A673 (cell line): ENCODE data around the gene FXYD3. TPM values are rescaled to one million over a fixed set of nuclear protein-coding genes. Genes with fewer than 3 reads are reported as not detected.

ENCODE experiments used
- BruUV-seq: library from RNA; stranded (reverse); fragments of 400-500 nt; replicated peaks from 2 replicates; lab custom pipeline; 2021; lab: Mats Ljungman, UMichigan
- CTCF ChIA-PET: fragments of 300-600 bp; sonication (Branson Sonifier 250); formaldehyde crosslinking; loops from one replicate; lab custom pipeline; 2022; ENCODE audit warnings: antibody characterized with exemption; lab: Charles Lee
- POLR2A ChIA-PET: fragments of 300-600 bp; sonication (Branson Sonifier 250); formaldehyde crosslinking; loops from one replicate; lab custom pipeline; 2022; ENCODE audit warnings: antibody characterized with exemption; ENCODE audit not compliant: low non-redundant PET; lab: Charles Lee
- DNase-seq: peaks from one replicate; pipeline ENCODE4 v3.0.0-alpha.2; 2015; ENCODE audit warnings: low spot score
- H3K27ac ChIP-seq: fragments of 200-600 bp; sonication (generic); 2 replicates; pipeline ENCODE4 v1.5.1; 2016; ENCODE audit warnings: mixed run types, low read depth, mild to moderate bottlenecking, mixed read lengths, antibody characterized with exemption, low read length; ENCODE audit not compliant: poor library complexity, severe bottlenecking
- H3K27me3 ChIP-seq: fragments of 200-600 bp; sonication (generic); replicated peaks from 2 replicates; pipeline ENCODE4 v1.6.1; 2017; ENCODE audit warnings: mixed run types, low read depth, mild to moderate bottlenecking, mixed read lengths, antibody characterized with exemption, low read length; ENCODE audit not compliant: insufficient read depth, poor library complexity
- H3K36me3 ChIP-seq: fragments of 200-600 bp; sonication (generic); 2 replicates; pipeline ENCODE4 v1.6.1; 2016; ENCODE audit warnings: mixed run types, mild to moderate bottlenecking, mixed read lengths, antibody characterized with exemption, low read length; ENCODE audit not compliant: insufficient read depth, poor library complexity, severe bottlenecking
- H3K4me1 ChIP-seq: fragments of 200-600 bp; sonication (generic); 2 replicates; pipeline ENCODE4 v1.6.1; 2017; ENCODE audit warnings: mixed run types, mild to moderate bottlenecking, mixed read lengths, antibody characterized with exemption, low read length; ENCODE audit not compliant: insufficient read depth, poor library complexity, severe bottlenecking
- H3K4me3 ChIP-seq: fragments of 200-600 bp; sonication (generic); 2 replicates; pipeline ENCODE4 v1.5.1; 2016; ENCODE audit warnings: low read depth, mixed run types, mild to moderate bottlenecking, mixed read lengths, low read length; ENCODE audit not compliant: poor library complexity, severe bottlenecking
- H3K9me3 ChIP-seq: fragments of 200-600 bp; sonication (generic); 2 replicates; pipeline ENCODE4 v1.6.1; 2016; ENCODE audit warnings: mixed run types, low read depth, mild to moderate bottlenecking, mixed read lengths, antibody characterized with exemption, low read length; ENCODE audit not compliant: poor library complexity, severe bottlenecking
- EZH2 ChIP-seq: fragments of 200-600 bp; sonication (generic); IDR thresholded peaks from 2 replicates; pipeline ENCODE4 v1.6.1; 2017; ENCODE audit warnings: borderline replicate concordance, low read depth, mild to moderate bottlenecking, mixed read lengths, antibody characterized with exemption, low read length; ENCODE audit not compliant: poor library complexity, severe bottlenecking
- intact Hi-C: fragments of 100-400 bp; cut with micrococcal nuclease; formaldehyde crosslinking; loops from one replicate; pipeline ENCODE4 v1.10.0; 2022; ENCODE audit not compliant: unreplicated experiment
- total RNA-seq: library from RNA; stranded (reverse); gene quantifications from 2 replicates; pipeline ENCODE4 v1.2.3, GENCODE V29; 2021
- TF ChIP-seq, protein P1 (sequence below): fragments of 300-800, 200-600 bp; sonication (generic); conservative IDR thresholded peaks from 2 replicates; pipeline ENCODE4 v1.5.1; 2017; ENCODE audit warnings: low read depth, mild to moderate bottlenecking, antibody characterized with exemption, low read length, moderate library complexity, mixed read lengths

FXYD3 gene
- total RNA-seq, 1 experiment from 2014 or later: not detected

DNA sequence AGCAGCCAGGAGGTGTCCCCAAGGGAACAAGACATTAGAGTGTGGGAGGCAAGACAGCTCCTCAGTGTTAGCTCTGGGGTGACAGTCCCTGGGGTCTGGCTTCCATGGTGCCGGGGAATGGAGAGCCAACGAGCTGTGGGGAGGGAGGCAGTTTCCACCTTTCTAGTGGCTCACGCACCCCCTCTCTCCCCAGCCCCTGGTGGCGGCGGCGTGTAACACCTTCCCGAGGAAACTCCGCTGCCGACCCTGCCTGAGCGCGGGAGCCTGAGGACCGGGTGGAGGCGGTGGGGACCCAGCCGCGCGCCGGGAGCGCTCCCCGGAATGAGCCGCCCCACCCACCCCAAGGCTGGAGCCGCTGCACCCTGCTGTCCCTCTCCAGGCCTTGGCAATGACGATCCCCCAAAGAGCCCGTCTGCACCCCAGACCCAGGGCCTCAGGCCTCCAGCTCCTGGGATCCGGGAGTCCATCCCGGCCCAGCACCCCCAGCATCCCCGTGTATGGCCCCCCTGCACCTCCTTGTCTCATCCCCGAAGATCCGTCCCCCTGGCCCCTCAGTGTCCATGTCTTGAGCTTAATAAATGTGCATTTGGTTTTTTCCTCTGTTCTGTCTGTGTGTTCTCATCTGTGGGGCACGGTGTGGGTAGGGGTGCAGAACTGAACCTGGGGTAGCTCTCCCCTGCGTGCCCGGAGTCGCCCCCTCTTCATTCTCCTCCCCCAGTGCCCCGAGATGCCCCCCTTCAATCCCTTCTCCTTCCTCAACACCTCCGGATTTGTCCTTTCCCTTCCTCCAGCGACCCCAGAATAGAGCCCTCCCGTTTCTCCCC lies 38.3 kb downstream of the FXYD3 start:
- POLR2A ChIA-PET: no interaction called here
- no peak for TF ChIP-seq EZH2
- TF ChIP-seq, protein P1, sequence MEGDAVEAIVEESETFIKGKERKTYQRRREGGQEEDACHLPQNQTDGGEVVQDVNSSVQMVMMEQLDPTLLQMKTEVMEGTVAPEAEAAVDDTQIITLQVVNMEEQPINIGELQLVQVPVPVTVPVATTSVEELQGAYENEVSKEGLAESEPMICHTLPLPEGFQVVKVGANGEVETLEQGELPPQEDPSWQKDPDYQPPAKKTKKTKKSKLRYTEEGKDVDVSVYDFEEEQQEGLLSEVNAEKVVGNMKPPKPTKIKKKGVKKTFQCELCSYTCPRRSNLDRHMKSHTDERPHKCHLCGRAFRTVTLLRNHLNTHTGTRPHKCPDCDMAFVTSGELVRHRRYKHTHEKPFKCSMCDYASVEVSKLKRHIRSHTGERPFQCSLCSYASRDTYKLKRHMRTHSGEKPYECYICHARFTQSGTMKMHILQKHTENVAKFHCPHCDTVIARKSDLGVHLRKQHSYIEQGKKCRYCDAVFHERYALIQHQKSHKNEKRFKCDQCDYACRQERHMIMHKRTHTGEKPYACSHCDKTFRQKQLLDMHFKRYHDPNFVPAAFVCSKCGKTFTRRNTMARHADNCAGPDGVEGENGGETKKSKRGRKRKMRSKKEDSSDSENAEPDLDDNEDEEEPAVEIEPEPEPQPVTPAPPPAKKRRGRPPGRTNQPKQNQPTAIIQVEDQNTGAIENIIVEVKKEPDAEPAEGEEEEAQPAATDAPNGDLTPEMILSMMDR: peak; percentile 64
- peak; percentile 69 for DNase-seq
- Histone ChIP-seq H3K4me3 (peak overlapping the region; percentile 66), H3K27ac (no peak overlapping the region), H3K27me3 (peaks cover 25% of the 10 kb centered on the region), H3K9me3 (no peaks in the 10 kb centered on the region), H3K36me3 (no peaks in the 10 kb centered on the region), H3K4me1 (peaks cover 6% of the 10 kb centered on the region)
- intact Hi-C loops: loop anchor here (10.0 kb wide), 1 partner anchor 91 kb away; the partner anchor contains the start of gene LSR
- BruUV-seq: no TSS peak
- CTCF ChIA-PET: interaction anchor here (0.9 kb wide), 1 partner anchor 12 kb away, joined by 6 read pairs; no protein-coding TSS in a partner anchor

DNA sequence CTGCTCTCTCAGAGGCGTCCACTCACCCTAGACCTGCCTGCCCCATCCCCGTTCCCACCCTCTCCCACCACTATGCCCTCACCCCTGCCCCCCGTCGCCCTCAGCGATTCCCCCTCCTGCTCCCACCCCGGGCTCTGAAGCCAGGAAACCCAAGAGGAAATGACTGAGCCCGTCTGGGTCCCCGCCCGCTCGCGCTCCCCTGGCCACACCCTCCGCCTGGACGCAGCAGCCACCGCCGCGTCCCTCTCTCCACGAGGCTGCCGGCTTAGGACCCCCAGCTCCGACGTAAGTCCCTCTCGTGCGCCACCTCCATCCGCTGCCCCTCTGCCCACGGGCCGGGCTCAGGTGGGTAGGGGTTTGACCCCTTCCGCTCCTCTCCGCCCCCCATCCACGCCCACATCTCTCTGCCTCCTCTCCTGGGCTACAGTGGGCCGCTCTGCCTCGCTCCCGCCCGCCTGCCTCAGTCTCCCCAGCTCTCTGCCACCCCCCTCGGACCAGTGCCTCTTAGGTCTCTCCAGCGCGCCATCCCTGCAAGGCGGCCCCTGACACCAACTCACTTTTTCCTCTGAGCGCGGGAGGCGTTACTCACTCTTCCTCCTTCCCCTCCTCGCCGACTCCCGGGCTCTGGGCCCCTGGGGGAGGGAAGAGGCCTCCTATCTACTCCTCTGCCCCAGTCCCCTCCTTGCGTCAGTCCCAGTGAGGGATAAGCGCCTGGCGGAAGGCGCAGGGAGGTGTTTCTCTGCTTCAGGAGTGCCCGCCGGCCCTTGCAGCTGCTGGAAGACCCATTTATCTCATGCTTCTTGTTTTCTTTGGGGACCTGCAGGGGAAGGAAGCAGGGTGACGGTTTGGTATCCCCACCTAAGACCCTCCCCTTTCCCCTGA lies 39.1 kb downstream of the FXYD3 start, which contains the start of gene FXYD5:
Gene FXYD5, plus strand, starts transcription at position 211 of the 882 bp plus-strand sequence. CDS start 816 bp downstream, outside the sequence.
- no peaks in the 10 kb centered on the region for H3K9me3 ChIP-seq
- H3K4me3 ChIP-seq: peak within 1 kb of the TSS; percentile 66
- intact Hi-C loops: loop anchor here (10.0 kb wide), 1 partner anchor 90 kb away; the partner anchor contains the start of gene LSR
- H3K36me3 ChIP-seq: no peaks in the 10 kb centered on the region
- TF ChIP-seq, protein P1: no peak
- no peak for TF ChIP-seq EZH2
- peaks cover 25% of the 10 kb centered on the region for H3K27me3 ChIP-seq
- peak within 1 kb of the TSS; percentile 38 for H3K27ac ChIP-seq
- no TSS peak for BruUV-seq
- H3K4me1 ChIP-seq: peaks cover 6% of the 10 kb centered on the region
- peak; percentile 76 for DNase-seq
- ChIA-PET CTCF (interaction anchor here (0.6 to 0.9 kb wide), 2 partner anchors 13 to 339 kb away, joined by 3 to 6 read pairs; no protein-coding TSS in a partner anchor), POLR2A (no interaction called here)

DNA sequence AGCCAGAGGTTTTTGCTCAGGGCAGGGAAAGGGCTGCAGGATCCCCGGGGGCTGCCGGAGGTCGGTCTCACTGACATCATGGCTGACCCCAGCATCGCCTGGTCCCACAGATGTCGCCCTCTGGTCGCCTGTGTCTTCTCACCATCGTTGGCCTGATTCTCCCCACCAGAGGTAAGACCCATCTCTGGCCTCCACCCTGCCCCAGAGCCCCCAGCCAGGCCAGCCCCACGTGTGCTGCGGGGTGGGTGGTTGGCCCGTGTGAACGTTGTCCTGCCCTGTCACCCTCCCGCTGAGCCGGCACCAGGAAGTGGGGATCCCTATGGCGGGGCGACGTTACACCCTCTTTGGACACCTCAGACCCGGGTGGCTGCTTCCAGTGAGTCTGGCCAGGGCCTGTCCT lies 39.8 kb downstream of the FXYD3 start:
- intact Hi-C loops: loop anchor here (10.0 kb wide), 1 partner anchor 89 kb away; the partner anchor contains the start of gene LSR
- TF ChIP-seq EZH2: no peak
- TF ChIP-seq, protein P1: no peak
- no TSS peak for BruUV-seq
- peak overlapping the region; percentile 66 for H3K4me3 ChIP-seq
- H3K36me3 ChIP-seq: no peaks in the 10 kb centered on the region
- peaks cover 25% of the 10 kb centered on the region for H3K27me3 ChIP-seq
- peaks cover 6% of the 10 kb centered on the region for H3K4me1 ChIP-seq
- POLR2A ChIA-PET: no interaction called here
- H3K9me3 ChIP-seq: no peaks in the 10 kb centered on the region
- no peak overlapping the region for H3K27ac ChIP-seq
- no peak for DNase-seq
- CTCF ChIA-PET: no interaction called here
